Activated T-cell treated with anti-CD3 and anti-CD28 coated beads, Interleukin-2, amount 50 U/mL, for 4 hours (primary cell): Measurements from ENCODE around the gene PRG2. TPM values are rescaled to one million over a fixed set of nuclear protein-coding genes. Genes with fewer than 3 reads are reported as not detected.
"Not testable (repeated sequence)": the region's sequence is repeated elsewhere in the genome, so short reads cannot be mapped to it uniquely, and the experiment has no call there.

Experiments used
- ATAC-seq, 2 donors: fragments of 200-7000 bp; cut with Tn5 transposase; one replicate each; pipeline ENCODE4 v1.10.0; 2021
- DNase-seq: peaks from one replicate; pipeline ENCODE4 v3.0.0-alpha.2; 2020
- H3K27me3 Mint-ChIP-seq: one replicate; pipeline ENCODE4 v1.8.0; 2021; ENCODE audit warnings: low read depth, mixed read lengths
- H3K36me3 Mint-ChIP-seq: one replicate; pipeline ENCODE4 v1.8.0; 2022; ENCODE audit warnings: mixed read lengths; ENCODE audit not compliant: insufficient read depth
- H3K4me1 Mint-ChIP-seq: one replicate; pipeline ENCODE4 v1.8.0; 2021; ENCODE audit warnings: low read depth, mixed read lengths
- H3K4me3 Mint-ChIP-seq: one replicate; pipeline ENCODE4 v1.8.0; 2021; ENCODE audit warnings: mild to moderate bottlenecking, moderate library complexity, mixed read lengths
- H3K9me3 Mint-ChIP-seq: one replicate; pipeline ENCODE4 v1.8.0; 2021; ENCODE audit warnings: mixed read lengths
- total RNA-seq, 3 donors: library from RNA; stranded (reverse); gene quantifications; one replicate each; pipeline ENCODE4 v1.2.1, GENCODE V29; 2021

PRG2 gene
- total RNA-seq, 3 donors from 2014 or later = 1.8 to 2.7 (median 2.5) TPM

DNA sequence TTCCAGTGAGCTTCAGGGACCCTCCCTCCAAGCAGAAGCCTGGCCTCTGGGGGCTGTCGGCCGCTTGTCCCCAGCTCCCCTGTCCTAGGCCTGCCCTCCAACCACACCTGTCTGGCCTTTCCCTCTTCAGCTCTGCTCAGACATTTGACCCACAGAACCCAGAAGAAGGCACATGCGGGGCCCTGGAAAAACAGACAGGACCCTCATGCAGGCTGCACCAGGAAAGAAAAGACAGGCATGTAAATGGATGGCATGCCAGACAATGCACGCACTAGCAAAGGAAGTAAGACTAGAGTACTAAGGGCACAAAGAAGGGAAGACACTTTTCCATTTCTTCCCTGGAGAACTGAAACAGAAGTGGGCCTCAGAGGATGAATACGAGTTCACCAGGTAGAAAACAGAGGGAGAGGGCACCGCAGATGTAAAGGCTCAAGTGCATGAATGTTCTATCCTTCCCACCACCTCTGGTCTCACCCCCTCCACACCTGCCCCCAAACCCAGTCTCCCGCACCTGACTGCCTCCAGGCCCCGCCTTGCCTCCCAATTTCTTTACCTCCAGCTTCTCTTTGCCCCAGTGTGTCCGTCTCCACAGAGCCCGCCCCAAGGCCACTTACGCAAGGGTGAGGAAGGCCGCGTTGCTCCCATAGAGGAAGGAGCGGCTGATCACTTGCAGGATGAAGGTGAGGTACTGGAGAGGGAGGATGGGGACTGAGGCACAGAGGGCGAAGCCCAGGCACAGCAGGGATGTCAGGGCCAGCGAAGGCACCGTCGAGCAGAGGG, 19.1 kb upstream of the PRG2 start:
- peaks cover 47% of the 10 kb centered on the region for H3K4me1 Mint-ChIP-seq
- H3K27me3 Mint-ChIP-seq = no peaks in the 10 kb centered on the region
- no peak overlapping the region for H3K4me3 Mint-ChIP-seq
- ATAC-seq (no peak), DNase-seq (no peak)
- H3K9me3 Mint-ChIP-seq = no peaks in the 10 kb centered on the region
- peaks cover 67% of the 10 kb centered on the region for H3K36me3 Mint-ChIP-seq

DNA sequence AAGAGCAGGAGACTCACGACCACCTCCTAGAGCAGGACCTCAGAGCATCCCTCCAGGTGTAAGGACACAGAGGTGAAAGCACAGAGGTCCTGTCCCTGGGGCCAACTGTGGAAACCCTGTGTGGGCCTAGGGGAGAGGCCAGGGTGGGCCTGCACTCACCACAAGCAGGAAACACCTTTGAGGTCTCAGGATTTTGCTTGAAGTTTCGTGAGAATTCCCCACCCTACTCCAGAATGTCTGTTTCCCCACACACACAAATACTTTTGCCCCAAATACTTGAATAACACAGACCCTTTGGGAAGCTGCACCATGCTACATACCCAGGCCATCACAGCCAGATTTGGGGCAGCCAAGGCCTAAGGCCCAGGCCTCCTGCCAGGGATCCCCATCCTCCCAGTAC, 18.3 kb upstream of the PRG2 start:
- no peaks in the 10 kb centered on the region for H3K27me3 Mint-ChIP-seq
- H3K4me3 Mint-ChIP-seq = no peak overlapping the region
- no peaks in the 10 kb centered on the region for H3K9me3 Mint-ChIP-seq
- H3K4me1 Mint-ChIP-seq = peaks cover 47% of the 10 kb centered on the region
- H3K36me3 Mint-ChIP-seq = peaks cover 63% of the 10 kb centered on the region
- ATAC-seq (no peak), DNase-seq (no peak)

- Mint-ChIP-seq H3K4me3 (no peak overlapping the region), H3K9me3 (no peaks in the 10 kb centered on the region), H3K4me1 (peaks cover 42% of the 10 kb centered on the region), H3K27me3 (no peaks in the 10 kb centered on the region), H3K36me3 (peaks cover 55% of the 10 kb centered on the region)
- no peak for ATAC-seq
- DNase-seq = no peak
Measured at GRCh38 chr11:57407941-57408475, 17.6 kb upstream of the PRG2 start.

DNA sequence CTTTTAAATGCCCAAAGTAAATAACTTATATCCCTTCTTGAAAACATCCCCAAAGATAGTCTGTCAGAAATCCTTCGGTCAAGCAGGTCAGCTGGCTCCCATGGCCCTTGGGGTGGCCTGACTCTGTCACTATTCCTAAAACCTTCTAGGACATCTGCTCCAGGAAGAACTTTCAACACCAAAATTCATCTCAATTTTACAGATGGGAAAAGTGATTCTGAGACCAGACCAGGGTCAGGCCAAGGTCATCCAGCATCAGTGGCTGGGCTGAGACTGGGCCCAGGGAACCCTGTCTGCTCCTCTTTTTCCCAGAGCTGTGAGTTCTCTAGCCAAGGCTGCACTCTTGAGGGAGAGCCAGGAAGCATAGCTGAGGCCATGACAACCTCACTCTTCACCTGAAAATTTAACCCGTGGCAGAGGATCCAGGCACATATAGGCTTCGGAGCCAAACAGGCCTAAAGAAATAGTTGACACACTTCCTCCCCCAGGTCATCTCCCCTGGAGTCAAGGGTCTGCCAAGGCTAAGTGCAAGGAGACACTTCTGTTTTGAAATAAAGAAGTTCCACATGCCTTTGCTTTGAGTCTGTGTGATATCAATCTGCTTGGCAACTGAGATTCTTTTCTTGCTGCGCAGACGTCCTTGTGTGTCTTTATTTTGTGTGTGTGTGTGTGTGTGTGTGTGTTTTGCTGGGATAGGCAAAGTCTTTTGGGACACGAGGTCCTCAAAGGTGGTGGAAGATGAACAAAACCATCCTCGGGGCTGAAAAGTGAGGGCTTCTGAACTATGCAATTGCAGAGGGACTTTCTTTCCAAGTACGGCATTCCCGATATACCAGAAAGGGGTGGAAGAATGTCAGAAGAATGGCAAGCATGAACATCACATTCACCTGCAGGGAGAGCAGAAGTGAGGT, 16.8 kb upstream of the PRG2 start:
- ATAC-seq = no peak
- no peak for DNase-seq
- Mint-ChIP-seq H3K27me3 (no peaks in the 10 kb centered on the region), H3K4me3 (no peak overlapping the region), H3K36me3 (peaks cover 55% of the 10 kb centered on the region), H3K4me1 (peaks cover 42% of the 10 kb centered on the region), H3K9me3 (no peaks in the 10 kb centered on the region)

- H3K9me3 Mint-ChIP-seq = no peaks in the 10 kb centered on the region
- H3K4me1 Mint-ChIP-seq = peaks cover 42% of the 10 kb centered on the region
- no peaks in the 10 kb centered on the region for H3K27me3 Mint-ChIP-seq
- peaks cover 51% of the 10 kb centered on the region for H3K36me3 Mint-ChIP-seq
- ATAC-seq (peak; percentile 88 to 89), DNase-seq (peak; percentile 27)
- H3K4me3 Mint-ChIP-seq = peak overlapping the region; percentile 24
Measured at GRCh38 chr11:57406337-57406904, 16.0 kb upstream of the PRG2 start.

DNA sequence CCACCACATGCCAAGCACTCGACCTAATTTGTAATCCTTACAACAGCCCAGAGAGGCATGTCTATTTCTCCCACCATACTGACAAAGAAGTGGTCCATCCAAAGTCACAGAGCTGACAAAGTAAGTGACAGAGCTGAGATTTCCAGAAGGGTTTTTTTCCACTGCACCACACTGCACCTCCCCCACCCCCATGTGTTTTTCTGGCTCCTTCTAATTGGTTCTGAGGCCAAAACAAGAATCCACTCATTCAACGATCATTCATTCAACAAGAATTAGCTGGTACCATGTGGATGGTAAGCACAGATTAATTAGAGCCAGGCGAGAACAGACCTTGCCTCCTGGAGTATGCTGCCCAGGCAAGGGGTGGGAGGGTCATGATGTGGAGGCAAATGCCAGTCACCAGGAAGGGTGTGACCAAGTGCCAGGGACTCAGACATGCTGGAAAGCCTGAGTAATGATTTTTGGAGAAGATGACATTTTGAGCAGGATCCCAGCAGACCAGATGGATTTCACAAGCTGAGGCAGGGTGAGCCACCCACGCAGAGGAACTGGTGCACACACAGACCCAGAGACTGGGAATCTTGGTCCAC, 14.9 kb upstream of the PRG2 start:
- Mint-ChIP-seq H3K9me3 (no peaks in the 10 kb centered on the region), H3K36me3 (peaks cover 47% of the 10 kb centered on the region), H3K4me1 (peaks cover 39% of the 10 kb centered on the region), H3K4me3 (no peak overlapping the region), H3K27me3 (no peaks in the 10 kb centered on the region)
- DNase-seq (no peak), ATAC-seq (no peak)

DNA sequence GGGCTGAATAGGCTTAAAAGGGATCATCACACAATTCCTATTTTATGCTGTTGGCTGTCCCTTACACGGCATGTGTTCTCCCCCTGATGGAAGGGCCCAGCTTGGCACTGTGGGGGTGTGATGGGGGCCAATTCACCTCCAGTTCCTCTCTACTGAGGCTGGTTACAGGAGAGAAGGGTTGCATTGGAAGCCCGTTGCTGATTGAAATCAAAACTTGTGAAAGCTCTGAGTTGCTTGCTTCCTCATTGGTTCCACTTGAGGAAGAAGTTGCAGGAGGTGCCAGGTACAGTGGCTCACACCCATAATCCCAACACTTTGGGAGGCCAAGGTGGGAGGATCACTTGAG, 13.3 kb upstream of the PRG2 start:
- peaks cover 36% of the 10 kb centered on the region for H3K36me3 Mint-ChIP-seq
- ATAC-seq = no peak
- no peak for DNase-seq
- no peaks in the 10 kb centered on the region for H3K9me3 Mint-ChIP-seq
- no peaks in the 10 kb centered on the region for H3K27me3 Mint-ChIP-seq
- H3K4me1 Mint-ChIP-seq = peaks cover 37% of the 10 kb centered on the region
- no peak overlapping the region for H3K4me3 Mint-ChIP-seq

- Mint-ChIP-seq H3K36me3 (peaks cover 35% of the 10 kb centered on the region), H3K4me1 (peaks cover 36% of the 10 kb centered on the region)
- H3K4me3 Mint-ChIP-seq, H3K9me3 Mint-ChIP-seq, DNase-seq, H3K27me3 Mint-ChIP-seq, ATAC-seq: not testable (repeated sequence)
Measured at GRCh38 chr11:57403003-57403801, 12.8 kb upstream of the PRG2 start.

DNA sequence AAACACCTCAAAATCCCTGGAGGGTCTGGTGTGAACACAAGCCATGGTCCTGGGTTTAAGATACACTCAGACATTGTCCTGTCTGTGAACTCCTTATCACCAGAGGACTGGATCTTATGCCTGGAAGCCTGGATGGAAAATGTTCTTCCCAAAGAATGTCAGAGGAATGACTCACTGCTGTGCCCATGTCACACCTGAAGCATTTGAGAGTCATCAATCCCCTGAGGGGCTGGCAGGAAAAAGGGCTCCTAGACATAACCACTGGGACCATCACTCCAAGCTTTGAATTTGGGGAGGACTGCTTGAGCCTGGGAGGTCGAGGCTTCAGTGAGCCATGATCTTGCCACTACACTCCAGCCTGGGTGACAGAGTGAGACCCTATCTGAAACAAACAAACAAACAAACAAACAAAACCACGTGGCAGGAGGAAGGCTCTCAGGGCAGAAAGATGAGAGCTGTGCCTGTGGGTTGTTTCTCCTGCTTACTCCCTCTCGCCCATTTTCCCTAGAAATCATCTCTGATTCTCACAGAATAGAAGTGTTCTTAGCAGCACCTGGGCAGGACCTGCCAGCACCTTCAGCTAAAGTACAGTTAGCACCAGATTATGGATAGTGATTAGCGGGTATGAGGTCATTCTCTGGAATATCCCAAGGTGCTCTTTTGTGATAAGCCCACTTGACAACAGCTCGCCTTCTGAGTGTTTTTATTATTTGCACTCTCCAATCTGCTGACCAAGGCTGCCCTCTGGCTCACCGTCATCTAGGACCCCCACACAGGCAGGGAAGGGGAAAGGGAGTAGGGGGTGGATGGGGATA, 11.9 kb upstream of the PRG2 start:
- Mint-ChIP-seq H3K4me3 (no peak overlapping the region), H3K4me1 (peaks cover 28% of the 10 kb centered on the region), H3K27me3 (no peaks in the 10 kb centered on the region), H3K36me3 (peaks cover 27% of the 10 kb centered on the region), H3K9me3 (no peaks in the 10 kb centered on the region)
- DNase-seq = no peak
- ATAC-seq = no peak

DNA sequence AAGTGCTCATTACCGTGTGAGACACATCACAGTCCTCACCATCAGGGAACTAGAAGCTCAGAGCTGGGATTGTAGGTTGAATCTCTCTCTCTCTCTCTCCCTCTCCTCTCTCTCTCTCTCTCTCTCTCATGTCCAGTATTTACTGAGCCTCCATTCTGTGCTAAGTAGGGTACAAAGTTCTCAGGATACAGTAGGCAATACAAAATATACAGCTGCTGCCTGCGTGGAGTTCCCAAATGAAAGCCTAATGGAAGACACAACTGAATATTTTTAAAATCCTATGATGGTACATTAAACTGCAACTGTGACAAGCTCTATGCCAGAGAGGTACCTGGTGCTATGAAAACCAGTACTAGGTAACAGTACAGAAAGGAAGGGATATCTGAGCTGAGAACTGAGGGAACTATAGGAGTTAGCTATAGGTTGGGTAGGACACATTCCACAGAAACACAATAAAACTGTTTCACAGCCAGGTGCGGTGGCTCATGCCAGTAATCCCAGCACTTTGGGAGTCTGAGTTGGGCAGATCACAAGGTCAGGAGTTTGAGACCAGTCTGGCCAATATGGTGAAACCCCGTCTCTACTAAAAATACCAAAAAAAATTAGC, 9.6 kb upstream of the PRG2 start:
- H3K4me3 Mint-ChIP-seq = no peak overlapping the region
- ATAC-seq (no peak), DNase-seq (no peak)
- peaks cover 6% of the 10 kb centered on the region for H3K4me1 Mint-ChIP-seq
- no peaks in the 10 kb centered on the region for H3K9me3 Mint-ChIP-seq
- no peaks in the 10 kb centered on the region for H3K27me3 Mint-ChIP-seq
- peaks cover 6% of the 10 kb centered on the region for H3K36me3 Mint-ChIP-seq

- no peak overlapping the region for H3K4me3 Mint-ChIP-seq
- ATAC-seq = no peak
Measured at GRCh38 chr11:57399221-57399620, 8.8 kb upstream of the PRG2 start.

DNA sequence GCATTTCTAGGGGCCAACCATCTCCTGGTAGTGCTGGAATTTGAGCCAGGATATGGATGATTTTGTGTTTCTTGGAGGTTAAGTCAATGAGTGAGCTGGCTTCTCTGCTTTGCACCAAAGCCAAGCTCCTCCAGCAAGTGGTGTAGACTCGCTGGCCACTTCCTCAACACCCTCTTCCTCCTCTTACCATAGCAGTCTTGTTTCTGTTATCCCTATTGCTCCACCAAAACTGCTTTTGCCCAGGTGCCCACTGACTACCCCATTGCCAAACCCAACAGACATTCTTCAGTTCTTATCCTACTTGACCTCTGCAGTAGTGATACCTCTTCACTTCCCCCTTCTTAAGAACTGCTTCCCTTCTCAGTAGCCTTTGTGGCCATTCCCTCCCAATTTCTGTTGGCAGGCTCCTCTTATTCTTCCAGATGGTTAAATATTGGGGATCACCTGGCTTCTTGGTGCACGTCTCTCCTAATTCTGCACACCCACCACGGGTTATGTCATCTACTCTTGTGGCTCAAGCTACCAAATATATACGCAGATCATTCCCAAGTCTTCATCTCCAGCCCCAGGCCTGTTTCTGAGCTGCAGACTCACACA, 7.0 kb upstream of the PRG2 start:
- Mint-ChIP-seq H3K27me3 (no peaks in the 10 kb centered on the region), H3K36me3 (no peaks in the 10 kb centered on the region), H3K4me1 (no peaks in the 10 kb centered on the region), H3K9me3 (no peaks in the 10 kb centered on the region), H3K4me3 (no peak overlapping the region)
- ATAC-seq (no peak), DNase-seq (no peak)

More at GRCh38 chr11:57399221-57399620, 8.8 kb upstream of the PRG2 start:
- Mint-ChIP-seq H3K27me3 (no peaks in the 10 kb centered on the region), H3K36me3 (peaks cover 4% of the 10 kb centered on the region), H3K9me3 (no peaks in the 10 kb centered on the region), H3K4me1 (peaks cover 3% of the 10 kb centered on the region)
- no peak for DNase-seq
